Peyer's patch (tissue), 4 donors: ENCODE results near the gene RAPGEF3.

Experiments used
- CTCF ChIP-seq, 6 experiments: fragments of 450-650 bp in 4 of 6; fragments of 200-600 bp in 2 of 6; sonication (generic) in 1 of 6; IDR thresholded peaks; one replicate each; pipeline ENCODE4 v1.5.1; 2017 to 2019; ENCODE audit warnings: antibody characterized with exemption in 6 of 6, mild to moderate bottlenecking in 3 of 6, moderate library complexity in 1 of 6
- POLR2A ChIP-seq, 2 donors: fragments of 450-650 bp; IDR thresholded peaks; one replicate each; pipeline ENCODE4 v1.5.1; 2017; ENCODE audit warnings: antibody characterized with exemption in 2 of 2, mild to moderate bottlenecking in 2 of 2, moderate library complexity in 2 of 2

DNA sequence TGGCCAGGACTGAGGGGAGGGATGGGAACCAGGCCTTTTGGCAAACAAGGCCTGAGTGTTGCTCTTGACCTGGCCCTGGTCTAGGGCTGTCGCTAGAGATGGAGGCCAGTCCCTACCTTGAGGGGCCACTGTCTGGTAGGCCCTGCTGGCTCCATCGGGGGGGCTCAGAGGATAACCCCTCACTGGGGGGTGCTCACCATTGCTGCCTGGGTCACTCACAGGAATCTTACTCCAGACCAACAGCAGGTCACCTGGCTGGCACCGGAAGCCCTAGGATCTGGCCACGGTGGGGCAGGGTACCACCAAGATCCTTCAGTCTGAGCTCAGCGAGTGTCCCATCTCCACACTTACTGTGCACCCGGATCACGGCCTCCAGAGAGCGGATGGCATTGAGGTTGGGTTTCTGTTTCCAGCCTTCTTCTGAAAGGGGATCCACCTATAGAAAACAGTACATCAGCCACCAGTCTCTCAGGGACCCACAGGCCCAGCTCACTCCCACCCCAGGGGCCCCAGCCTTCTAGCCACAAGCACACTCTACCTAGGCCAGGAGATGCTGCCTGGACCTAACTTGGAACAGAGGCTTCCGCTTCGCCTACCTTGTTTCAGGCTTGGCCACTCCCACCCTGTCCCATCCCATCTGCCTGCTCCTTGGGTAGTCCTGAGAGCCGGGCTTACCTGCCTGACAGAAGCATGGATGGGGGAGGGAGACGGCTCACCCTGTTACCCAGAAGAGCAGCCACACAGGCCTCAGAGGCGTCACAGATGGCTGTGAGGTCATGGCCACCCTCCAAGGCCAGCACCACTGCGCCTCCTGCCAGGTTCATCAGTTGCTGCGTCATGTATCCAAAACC, 26.6 kb upstream of the RAPGEF3 start:
- TF ChIP-seq CTCF (IDR thresholded peaks at IDR 0.05) (no peak), POLR2A (IDR thresholded peaks at IDR 0.05) (no peak)
